AG04449 (cell line): ENCODE results near the gene SEPTIN5.

ENCODE experiments used
- CTCF ChIA-PET: fragments of 350-600 bp; formaldehyde crosslinking; extraction: SDS; loops from one replicate; lab custom pipeline; 2021; ENCODE audit warnings: antibody characterized with exemption; lab: Yijun Ruan, JAX
- POLR2A ChIA-PET: fragments of 400-600, 350-600 bp; formaldehyde crosslinking; extraction: SDS; loops from one replicate; lab custom pipeline; 2020; ENCODE audit warnings: antibody characterized with exemption, inconsistent platforms; lab: Yijun Ruan, JAX
- DNase-seq: peaks from one replicate; pipeline ENCODE4 v3.0.0-alpha.2; 2010; ENCODE audit warnings: low read depth, low spot score
- H3K4me3 ChIP-seq: 2 replicates; pipeline ENCODE4 v1.5.1; 2011; ENCODE audit warnings: low read depth, mild to moderate bottlenecking, control low read depth, low read length
- TF ChIP-seq, protein P1 (sequence below): IDR thresholded peaks from one replicate; pipeline ENCODE4 v1.5.1; 2011; ENCODE audit warnings: mild to moderate bottlenecking, moderate library complexity, low read length, control low read depth, inconsistent platforms; ENCODE audit not compliant: insufficient read depth; ENCODE audit errors: missing control alignments

The SEPTIN5 gene

DNA sequence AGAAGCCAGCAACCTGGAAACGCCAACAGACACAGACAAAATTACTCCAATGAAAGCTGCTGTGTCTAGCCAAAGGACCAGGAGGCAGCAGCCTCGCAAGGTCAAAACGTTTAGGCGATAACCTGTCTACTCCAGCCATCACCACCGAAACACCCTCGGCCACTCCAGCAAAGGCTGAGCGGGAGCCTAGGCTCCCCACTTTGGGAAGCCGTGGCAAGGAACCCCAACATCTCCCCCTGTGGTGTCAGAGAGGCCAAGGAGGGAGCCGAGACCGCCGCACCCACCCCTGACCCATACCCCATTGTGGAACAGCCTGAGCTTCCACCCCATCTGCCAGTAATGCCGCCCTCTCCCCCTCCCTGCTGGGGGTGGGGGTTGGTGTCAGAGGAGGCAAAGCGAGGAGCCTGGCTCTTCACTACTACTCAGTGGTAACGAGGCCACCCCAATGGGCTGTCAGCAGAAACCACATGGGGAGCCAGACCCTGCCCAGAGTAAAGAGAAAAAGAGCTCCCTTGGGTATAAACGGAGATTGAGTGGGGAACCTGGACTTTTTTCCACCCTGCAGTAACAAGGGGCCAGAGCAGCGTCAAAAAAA, 33.9 kb upstream of the SEPTIN5 start:
- no peak overlapping the region for H3K4me3 ChIP-seq
- POLR2A ChIA-PET, result no interaction called here
- no peak for DNase-seq
- CTCF ChIA-PET, result interaction anchor here (1.0 to 4.1 kb wide), 7 partner anchors 10 to 50 kb away, joined by 3 to 39 read pairs (median 5); no protein-coding TSS in a partner anchor
- TF ChIP-seq, protein P1, sequence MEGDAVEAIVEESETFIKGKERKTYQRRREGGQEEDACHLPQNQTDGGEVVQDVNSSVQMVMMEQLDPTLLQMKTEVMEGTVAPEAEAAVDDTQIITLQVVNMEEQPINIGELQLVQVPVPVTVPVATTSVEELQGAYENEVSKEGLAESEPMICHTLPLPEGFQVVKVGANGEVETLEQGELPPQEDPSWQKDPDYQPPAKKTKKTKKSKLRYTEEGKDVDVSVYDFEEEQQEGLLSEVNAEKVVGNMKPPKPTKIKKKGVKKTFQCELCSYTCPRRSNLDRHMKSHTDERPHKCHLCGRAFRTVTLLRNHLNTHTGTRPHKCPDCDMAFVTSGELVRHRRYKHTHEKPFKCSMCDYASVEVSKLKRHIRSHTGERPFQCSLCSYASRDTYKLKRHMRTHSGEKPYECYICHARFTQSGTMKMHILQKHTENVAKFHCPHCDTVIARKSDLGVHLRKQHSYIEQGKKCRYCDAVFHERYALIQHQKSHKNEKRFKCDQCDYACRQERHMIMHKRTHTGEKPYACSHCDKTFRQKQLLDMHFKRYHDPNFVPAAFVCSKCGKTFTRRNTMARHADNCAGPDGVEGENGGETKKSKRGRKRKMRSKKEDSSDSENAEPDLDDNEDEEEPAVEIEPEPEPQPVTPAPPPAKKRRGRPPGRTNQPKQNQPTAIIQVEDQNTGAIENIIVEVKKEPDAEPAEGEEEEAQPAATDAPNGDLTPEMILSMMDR, result no peak

DNA sequence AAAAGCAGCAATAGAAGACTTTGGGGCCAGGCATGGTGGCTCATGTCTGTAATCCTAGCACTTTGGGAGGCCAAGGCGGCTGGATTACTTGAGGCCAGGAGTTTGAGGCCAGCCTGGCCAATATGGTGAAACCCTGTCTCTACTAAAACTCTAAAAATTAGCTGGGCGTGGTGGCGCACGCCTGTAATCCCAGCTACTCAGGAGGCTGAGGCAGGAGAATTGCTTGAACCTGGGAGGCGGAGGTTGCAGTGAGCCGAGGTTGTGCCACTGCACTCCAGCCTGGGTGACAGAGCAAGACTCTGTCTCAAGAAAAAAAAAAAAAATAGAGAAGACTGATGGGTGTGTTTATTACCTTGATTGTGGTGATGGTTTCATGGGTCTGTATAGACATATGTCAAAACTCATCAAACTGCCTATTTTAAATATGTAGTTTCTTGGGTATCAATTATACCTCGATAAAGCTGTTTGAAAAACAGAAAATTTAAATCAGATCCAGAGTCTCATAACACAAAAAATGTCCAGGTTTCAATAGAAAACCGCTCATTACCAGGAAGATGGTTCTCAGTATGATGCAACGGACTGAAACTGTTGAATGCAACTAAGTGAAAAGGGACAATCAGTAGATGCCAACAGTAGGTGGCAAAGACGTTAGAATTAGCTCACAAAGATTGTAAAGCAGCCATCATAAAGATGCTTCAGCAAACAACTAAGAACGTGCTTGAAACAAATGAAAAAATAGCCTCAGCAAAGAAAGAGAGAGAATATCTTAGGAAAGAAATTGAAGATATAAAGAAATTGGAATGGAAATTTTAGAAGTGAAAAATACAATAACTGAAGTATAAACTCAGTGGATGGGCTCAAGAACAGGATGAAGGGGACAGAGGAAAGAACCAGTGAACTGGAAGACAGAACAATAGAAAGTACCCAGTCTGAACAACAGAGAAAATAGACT, 33.1 kb upstream of the SEPTIN5 start:
- no peak for DNase-seq
- no peak overlapping the region for H3K4me3 ChIP-seq
- TF ChIP-seq, protein P1, result no peak
- POLR2A ChIA-PET, result no interaction called here
- CTCF ChIA-PET, result interaction anchor here (1.0 to 4.1 kb wide), 4 partner anchors 9 to 51 kb away, joined by 3 to 39 read pairs (median 10); no protein-coding TSS in a partner anchor

DNA sequence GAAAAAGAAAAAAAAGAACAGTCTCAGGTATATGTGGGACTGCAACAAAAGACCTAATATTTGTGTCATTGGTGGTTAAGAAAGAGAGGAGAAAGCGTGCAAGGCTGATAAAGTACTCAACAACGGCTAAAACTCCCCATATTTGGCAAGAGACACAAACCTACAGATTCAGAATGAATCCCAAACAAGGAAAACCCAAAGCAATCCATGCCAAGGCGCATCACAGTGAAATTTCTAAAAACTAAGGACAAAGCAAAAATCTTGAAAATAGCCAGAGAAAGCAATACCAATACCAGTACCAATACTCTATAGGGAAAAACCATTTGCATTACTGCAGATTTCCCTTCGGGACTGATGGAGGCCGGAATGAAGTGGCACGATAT, 32.4 kb upstream of the SEPTIN5 start:
- ChIA-PET CTCF (interaction anchor here (1.0 to 4.1 kb wide), 4 partner anchors 10 to 52 kb away, joined by 3 to 15 read pairs (median 4); no protein-coding TSS in a partner anchor), POLR2A (no interaction called here)
- H3K4me3 ChIP-seq, result no peak overlapping the region

DNA sequence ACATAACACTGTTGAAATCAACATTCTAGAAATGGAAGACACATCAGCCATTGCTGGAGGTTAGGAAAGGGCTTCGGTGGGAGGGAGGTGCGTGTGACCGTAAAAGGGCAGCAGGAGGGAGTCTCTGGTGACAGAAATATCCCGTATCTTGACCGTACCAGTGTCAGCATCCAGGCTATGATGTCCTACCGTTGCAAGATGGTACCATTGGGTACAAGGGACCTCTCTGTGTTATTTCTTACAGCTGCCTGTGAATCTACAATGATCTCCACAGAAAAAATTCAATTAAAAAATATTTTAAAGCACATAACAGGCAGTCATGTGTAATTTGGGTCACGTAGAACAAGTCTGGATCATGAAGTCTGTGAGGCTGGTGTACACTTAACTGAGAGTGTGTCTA, 27.4 kb upstream of the SEPTIN5 start:
- CTCF ChIA-PET, result interaction anchor here (0.6 kb wide), 1 partner anchor 43 kb away, joined by 3 read pairs; no protein-coding TSS in a partner anchor

More for the DNA sequence above, 32.4 kb upstream of the SEPTIN5 start:
- TF ChIP-seq, protein P1, result no peak
- no peak for DNase-seq

DNA sequence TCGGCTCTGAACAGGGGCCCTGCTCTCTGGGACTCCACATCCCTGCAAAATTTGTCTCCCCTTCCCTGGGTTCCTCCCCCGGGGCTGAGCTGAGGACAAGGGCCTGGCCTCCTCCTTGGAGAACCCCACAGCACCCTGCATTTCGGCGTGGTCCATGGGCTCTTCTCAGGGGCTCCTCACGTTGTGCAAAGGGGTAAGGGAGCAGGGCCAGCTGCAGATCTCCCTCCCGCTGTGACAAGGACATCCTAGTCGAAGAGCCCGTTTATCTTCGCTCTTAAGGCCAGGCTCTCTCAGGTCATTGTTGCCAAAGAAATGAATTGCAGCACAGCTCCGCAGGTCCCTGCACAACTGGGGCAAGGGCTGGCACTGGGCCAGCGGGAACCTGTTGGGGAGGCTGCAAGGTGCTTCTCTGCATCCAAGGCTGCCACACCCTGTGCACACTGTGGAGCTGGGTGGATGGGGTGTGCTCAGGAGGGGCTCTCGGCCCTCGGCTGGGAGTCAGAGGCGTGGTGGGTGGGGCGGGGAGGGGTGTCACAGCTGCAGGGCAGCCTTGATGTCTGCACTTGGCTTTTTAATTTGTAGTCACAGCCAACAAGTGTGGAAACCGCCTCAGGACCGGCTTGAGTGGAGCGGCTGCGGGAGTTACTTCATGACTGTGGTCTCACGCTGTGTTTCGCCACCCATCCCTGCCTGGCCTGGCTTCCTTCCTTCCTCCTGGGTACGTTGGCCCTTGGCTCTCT, 26.6 kb upstream of the SEPTIN5 start:
- ChIA-PET POLR2A (no interaction called here), CTCF (interaction anchor here (4.7 kb wide), 1 partner anchor 8 kb away, joined by 39 read pairs; no protein-coding TSS in a partner anchor)
- TF ChIP-seq, protein P1, result no peak
- DNase-seq, result no peak
- H3K4me3 ChIP-seq, result no peak overlapping the region

More for the DNA sequence above, 27.4 kb upstream of the SEPTIN5 start:
- H3K4me3 ChIP-seq, result no peak overlapping the region
- POLR2A ChIA-PET, result no interaction called here
- no peak for DNase-seq
- TF ChIP-seq, protein P1, result no peak
